Gastroesophageal sphincter (tissue), 3 donors: Measurements from ENCODE around the gene PDIA3.

Source experiments
- POLR2A ChIP-seq, 2 donors: fragments of 450-650 bp; IDR thresholded peaks; one replicate each; pipeline ENCODE4 v1.6.1; 2017; ENCODE audit warnings: antibody characterized with exemption in 2 of 2, mild to moderate bottlenecking in 2 of 2, moderate library complexity in 1 of 2
- TF ChIP-seq, protein P1 (sequence below), 4 experiments: fragments of 200-600 bp in 2 of 4; fragments of 450-650 bp in 2 of 4; sonication (generic) in 1 of 4; IDR thresholded peaks; one replicate each; pipeline ENCODE4 v1.5.1; 2017 to 2019; ENCODE audit warnings: antibody characterized with exemption in 4 of 4, mild to moderate bottlenecking in 2 of 4, moderate library complexity in 2 of 4

DNA sequence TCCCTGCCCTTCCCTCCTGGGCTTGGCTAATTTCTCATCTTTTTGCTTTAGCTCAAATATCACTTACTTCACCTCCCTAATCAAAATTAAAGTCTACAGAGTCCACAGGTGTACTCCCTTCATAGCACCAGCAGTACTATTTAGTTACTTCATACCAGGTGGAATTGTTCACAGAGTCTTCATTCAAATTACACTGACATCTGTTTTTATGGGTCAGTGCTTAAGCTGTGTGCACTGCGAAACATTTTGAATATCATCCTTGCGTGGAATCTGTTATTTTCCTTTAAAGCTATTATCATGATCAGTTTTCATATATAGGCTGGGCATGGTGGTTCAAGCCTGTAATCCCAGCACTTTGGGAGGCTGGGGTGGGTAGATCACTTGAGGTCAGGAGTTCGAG lies 43.2 kb downstream of the PDIA3 start:
- TF ChIP-seq POLR2A (IDR thresholded peaks at IDR 0.05) = no peak
- TF ChIP-seq, protein P1, sequence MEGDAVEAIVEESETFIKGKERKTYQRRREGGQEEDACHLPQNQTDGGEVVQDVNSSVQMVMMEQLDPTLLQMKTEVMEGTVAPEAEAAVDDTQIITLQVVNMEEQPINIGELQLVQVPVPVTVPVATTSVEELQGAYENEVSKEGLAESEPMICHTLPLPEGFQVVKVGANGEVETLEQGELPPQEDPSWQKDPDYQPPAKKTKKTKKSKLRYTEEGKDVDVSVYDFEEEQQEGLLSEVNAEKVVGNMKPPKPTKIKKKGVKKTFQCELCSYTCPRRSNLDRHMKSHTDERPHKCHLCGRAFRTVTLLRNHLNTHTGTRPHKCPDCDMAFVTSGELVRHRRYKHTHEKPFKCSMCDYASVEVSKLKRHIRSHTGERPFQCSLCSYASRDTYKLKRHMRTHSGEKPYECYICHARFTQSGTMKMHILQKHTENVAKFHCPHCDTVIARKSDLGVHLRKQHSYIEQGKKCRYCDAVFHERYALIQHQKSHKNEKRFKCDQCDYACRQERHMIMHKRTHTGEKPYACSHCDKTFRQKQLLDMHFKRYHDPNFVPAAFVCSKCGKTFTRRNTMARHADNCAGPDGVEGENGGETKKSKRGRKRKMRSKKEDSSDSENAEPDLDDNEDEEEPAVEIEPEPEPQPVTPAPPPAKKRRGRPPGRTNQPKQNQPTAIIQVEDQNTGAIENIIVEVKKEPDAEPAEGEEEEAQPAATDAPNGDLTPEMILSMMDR (IDR thresholded peaks at IDR 0.05) = no peak
